AG04449 (cell line): ENCODE measurements around the gene MAML2.

ENCODE experiments used
- CTCF ChIA-PET: fragments of 350-600 bp; formaldehyde crosslinking; extraction: SDS; loops from one replicate; lab custom pipeline; 2021; ENCODE audit warnings: antibody characterized with exemption; lab: Yijun Ruan, JAX
- POLR2A ChIA-PET: fragments of 400-600, 350-600 bp; formaldehyde crosslinking; extraction: SDS; loops from one replicate; lab custom pipeline; 2020; ENCODE audit warnings: antibody characterized with exemption, inconsistent platforms; lab: Yijun Ruan, JAX
- DNase-seq: peaks from one replicate; pipeline ENCODE4 v3.0.0-alpha.2; 2010; ENCODE audit warnings: low read depth, low spot score
- H3K4me3 ChIP-seq: 2 replicates; pipeline ENCODE4 v1.5.1; 2011; ENCODE audit warnings: low read depth, mild to moderate bottlenecking, control low read depth, low read length
- CTCF ChIP-seq: IDR thresholded peaks from one replicate; pipeline ENCODE4 v1.5.1; 2011; ENCODE audit warnings: mild to moderate bottlenecking, moderate library complexity, low read length, control low read depth, inconsistent platforms; ENCODE audit not compliant: insufficient read depth; ENCODE audit errors: missing control alignments

Gene MAML2

GRCh38 chr11:96098511-96099241, 244.3 kb downstream of the MAML2 start:
- H3K4me3 ChIP-seq, result no peak overlapping the region
- CTCF ChIA-PET, result interaction anchor here (1.1 to 1.7 kb wide), 2 partner anchors 15 to 244 kb away, joined by 3 to 7 read pairs; partner anchors contain the start of gene MAML2

DNA sequence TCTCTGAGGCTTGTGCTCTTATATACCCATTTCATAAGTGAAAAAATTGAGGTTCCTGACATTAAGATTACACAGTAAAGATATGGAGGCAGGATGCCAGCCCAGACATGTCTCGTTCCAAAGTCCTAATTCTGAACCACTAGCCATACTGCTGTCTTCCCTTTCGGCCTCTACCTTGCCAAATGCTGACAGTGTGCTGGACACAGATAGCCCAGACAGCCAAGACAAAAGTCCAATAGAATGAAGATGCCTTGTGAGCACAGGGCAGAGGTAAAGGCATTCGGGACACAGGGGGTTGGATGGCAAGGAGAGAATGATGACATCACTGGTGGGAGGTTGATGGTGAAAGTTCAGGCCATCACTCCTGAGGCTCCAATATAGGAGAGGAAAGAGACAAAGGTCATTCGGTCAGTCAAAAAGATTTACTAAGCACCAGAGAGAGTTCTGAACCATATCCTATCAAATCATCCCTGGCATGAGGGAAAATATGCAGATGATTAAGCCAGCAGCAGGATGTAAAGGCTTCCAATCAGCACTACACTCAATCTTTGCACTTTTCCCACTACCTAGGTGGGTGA, 245.1 kb downstream of the MAML2 start:
- DNase-seq, result no peak
- no peak for TF ChIP-seq CTCF
- no peak overlapping the region for H3K4me3 ChIP-seq
- POLR2A ChIA-PET, result no interaction called here
- CTCF ChIA-PET, result no interaction called here

More at GRCh38 chr11:96098511-96099241, 244.3 kb downstream of the MAML2 start:
- no peak for DNase-seq
- POLR2A ChIA-PET, result no interaction called here
- no peak for TF ChIP-seq CTCF

DNA sequence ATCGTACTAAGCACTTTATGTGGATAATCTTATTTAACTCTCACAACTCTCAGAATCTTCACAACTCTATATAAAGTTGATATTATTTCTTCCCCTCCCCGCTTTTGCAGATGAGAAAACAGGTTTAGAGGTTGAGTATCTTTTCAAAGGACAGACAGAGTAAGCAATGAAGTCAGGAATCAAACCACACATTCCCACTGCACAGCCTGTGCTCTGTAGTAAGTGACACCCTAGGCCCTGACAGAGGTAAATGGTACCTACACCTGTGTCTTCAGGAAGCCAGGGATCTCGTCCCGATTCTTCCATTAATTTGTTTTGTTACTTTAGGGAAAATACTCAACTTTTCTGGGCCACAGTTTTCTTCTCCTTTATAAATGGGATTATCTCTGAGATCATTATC, 246.6 kb downstream of the MAML2 start:
- no peak overlapping the region for H3K4me3 ChIP-seq
- DNase-seq, result no peak
- TF ChIP-seq CTCF, result no peak
- POLR2A ChIA-PET, result no interaction called here
- CTCF ChIA-PET, result no interaction called here

- ChIA-PET POLR2A (no interaction called here), CTCF (interaction anchor here (1.1 to 1.8 kb wide), 2 partner anchors 240 to 247 kb away, joined by 3 to 6 read pairs; partner anchors contain the start of gene MAML2)
- no peak for DNase-seq
- H3K4me3 ChIP-seq, result no peak overlapping the region
- no peak for TF ChIP-seq CTCF
Observed at GRCh38 chr11:96095884-96096303, 247.1 kb downstream of the MAML2 start.

DNA sequence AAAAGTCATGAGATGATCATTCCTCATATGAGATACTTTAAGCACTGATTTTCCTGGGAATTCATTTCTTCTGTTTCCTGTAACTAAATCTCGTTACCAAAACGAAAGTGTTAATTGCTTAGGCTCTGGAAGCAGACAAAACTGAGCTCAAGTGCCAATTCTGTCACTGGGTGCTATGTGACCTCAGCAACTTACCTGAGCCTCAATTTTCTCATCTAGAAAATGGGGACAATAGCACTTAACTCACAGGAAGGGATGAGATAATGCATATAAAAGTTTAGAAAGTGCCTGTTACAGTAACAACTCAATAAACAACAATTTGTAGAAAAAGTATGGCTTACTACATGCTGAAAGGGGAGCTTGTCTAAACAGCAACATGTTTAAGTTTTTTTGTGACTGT, 248.8 kb downstream of the MAML2 start:
- CTCF ChIA-PET, result interaction anchor here (0.8 to 4.3 kb wide), 3 partner anchors 39 to 248 kb away, joined by 3 to 17 read pairs (median 6); partner anchors contain the start of gene MAML2
- DNase-seq, result no peak
- no peak for TF ChIP-seq CTCF
- no peak overlapping the region for H3K4me3 ChIP-seq
- POLR2A ChIA-PET, result no interaction called here

GRCh38 chr11:96092511-96092910, 250.5 kb downstream of the MAML2 start:
- no peak for DNase-seq
- CTCF ChIA-PET, result interaction anchor here (4.2 to 4.3 kb wide), 2 partner anchors 38 to 251 kb away, joined by 15 to 17 read pairs; partner anchors contain the start of gene MAML2
- POLR2A ChIA-PET, result no interaction called here
- TF ChIP-seq CTCF, result no peak
- no peak overlapping the region for H3K4me3 ChIP-seq
